ENCODE data around the gene UBE2J2. TPM values are rescaled to one million over a fixed set of nuclear protein-coding genes. Genes with fewer than 3 reads are reported as not detected.

UBE2J2 gene
- total RNA-seq, 1 experiment from 2014 or later, result 121 TPM

- no peak for DNase-seq (ENCODE audit: low read depth)
- in situ Hi-C loops (cut with HindIII; ENCODE audit: low pct_unique_long_range_greater_than_20kb, low sequenced_read_pairs), result no loop called here
These were observed 12.9 kb upstream of the UBE2J2 start for GRCh38 chr1:1286313-1287261.

- in situ Hi-C loops (cut with HindIII; ENCODE audit: low pct_unique_long_range_greater_than_20kb, low sequenced_read_pairs), result no loop called here
- DNase-seq (ENCODE audit: low read depth), result no peak
These were observed 12.1 kb upstream of the UBE2J2 start for GRCh38 chr1:1285611-1286311.

GRCh38 chr1:1285102-1285571 lies 11.5 kb upstream of the UBE2J2 start:
- in situ Hi-C loops (cut with HindIII; ENCODE audit: low pct_unique_long_range_greater_than_20kb, low sequenced_read_pairs), result no loop called here
- DNase-seq (ENCODE audit: low read depth), result no peak

GRCh38 chr1:1284221-1285101 lies 10.8 kb upstream of the UBE2J2 start:
- no peak for DNase-seq (ENCODE audit: low read depth)
- in situ Hi-C loops (cut with HindIII; ENCODE audit: low pct_unique_long_range_greater_than_20kb, low sequenced_read_pairs), result no loop called here

- in situ Hi-C loops (cut with HindIII; ENCODE audit: low pct_unique_long_range_greater_than_20kb, low sequenced_read_pairs), result no loop called here
- peak; percentile 26 for DNase-seq (ENCODE audit: low read depth)
These were observed 10.2 kb upstream of the UBE2J2 start for GRCh38 chr1:1283821-1284220.

- DNase-seq (ENCODE audit: low read depth), result no peak
- in situ Hi-C loops (cut with HindIII; ENCODE audit: low pct_unique_long_range_greater_than_20kb, low sequenced_read_pairs), result no loop called here
These were observed 9.3 kb upstream of the UBE2J2 start for GRCh38 chr1:1282998-1283397.

- in situ Hi-C loops (cut with HindIII; ENCODE audit: low pct_unique_long_range_greater_than_20kb, low sequenced_read_pairs), result no loop called here
- DNase-seq (ENCODE audit: low read depth), result no peak
These were observed 8.1 kb upstream of the UBE2J2 start for GRCh38 chr1:1281533-1282321.

GRCh38 chr1:1280782-1281481 lies 7.3 kb upstream of the UBE2J2 start:
- no peak for DNase-seq (ENCODE audit: low read depth)
- in situ Hi-C loops (cut with HindIII; ENCODE audit: low pct_unique_long_range_greater_than_20kb, low sequenced_read_pairs), result no loop called here

GRCh38 chr1:1279028-1279427 lies 5.4 kb upstream of the UBE2J2 start:
- no peak for DNase-seq (ENCODE audit: low read depth)
- in situ Hi-C loops (cut with HindIII; ENCODE audit: low pct_unique_long_range_greater_than_20kb, low sequenced_read_pairs), result no loop called here

GRCh38 chr1:1278620-1279019 lies 5.0 kb upstream of the UBE2J2 start:
- DNase-seq (ENCODE audit: low read depth), result no peak
- in situ Hi-C loops (cut with HindIII; ENCODE audit: low pct_unique_long_range_greater_than_20kb, low sequenced_read_pairs), result no loop called here

- no peak for DNase-seq (ENCODE audit: low read depth)
These were observed 2.2 kb upstream of the UBE2J2 start for GRCh38 chr1:1275836-1276235.

GRCh38 chr1:1274931-1275431 lies 1.3 kb upstream of the UBE2J2 start:
- in situ Hi-C loops (cut with HindIII; ENCODE audit: low pct_unique_long_range_greater_than_20kb, low sequenced_read_pairs), result no loop called here
- DNase-seq (ENCODE audit: low read depth), result no peak

More at GRCh38 chr1:1275836-1276235, 2.2 kb upstream of the UBE2J2 start:
- in situ Hi-C loops (cut with HindIII; ENCODE audit: low pct_unique_long_range_greater_than_20kb, low sequenced_read_pairs), result no loop called here

GRCh38 chr1:1274299-1274930 lies 761 bp upstream of the UBE2J2 start:
- no peak for DNase-seq (ENCODE audit: low read depth)
- in situ Hi-C loops (cut with HindIII; ENCODE audit: low pct_unique_long_range_greater_than_20kb, low sequenced_read_pairs), result no loop called here

GRCh38 chr1:1273209-1273511 lies 494 bp downstream of the UBE2J2 start:
- no peak for DNase-seq (ENCODE audit: low read depth)
- in situ Hi-C loops (cut with HindIII; ENCODE audit: low pct_unique_long_range_greater_than_20kb, low sequenced_read_pairs), result no loop called here

- in situ Hi-C loops (cut with HindIII; ENCODE audit: low pct_unique_long_range_greater_than_20kb, low sequenced_read_pairs), result no loop called here
These were observed 1.1 kb downstream of the UBE2J2 start for GRCh38 chr1:1272341-1273208.

GRCh38 chr1:1270813-1271212 lies 2.8 kb downstream of the UBE2J2 start:
- no peak for DNase-seq (ENCODE audit: low read depth)
- in situ Hi-C loops (cut with HindIII; ENCODE audit: low pct_unique_long_range_greater_than_20kb, low sequenced_read_pairs), result no loop called here

More at GRCh38 chr1:1272341-1273208, 1.1 kb downstream of the UBE2J2 start:
- no peak for DNase-seq (ENCODE audit: low read depth)

All from Caki2 (cell line).